Parathyroid adenoma (tissue), 2 donors: ENCODE data around the gene PRKCQ.
A peak's percentile ranks its signal among the peaks of the same experiment; 100 is the strongest.

Experiments
- H2AFZ ChIP-seq: fragments of 300-600 bp; sonication (generic); one replicate; pipeline ENCODE4 v1.7.0; 2017; ENCODE audit warnings: antibody characterized with exemption, mild to moderate bottlenecking
- H3K27ac ChIP-seq: fragments of 300-600 bp; sonication (generic); one replicate; pipeline ENCODE4 v1.7.0; 2017
- H3K27me3 ChIP-seq: fragments of 300-600 bp; sonication (generic); one replicate; pipeline ENCODE4 v1.7.0; 2017; ENCODE audit warnings: low read length; ENCODE audit not compliant: control insufficient read depth, insufficient read depth
- H3K36me3 ChIP-seq: fragments of 300-600 bp; sonication (generic); one replicate; pipeline ENCODE4 v1.7.0; 2017; ENCODE audit warnings: low read length; ENCODE audit not compliant: control insufficient read depth, insufficient read depth
- H3K4me1 ChIP-seq: fragments of 300-600 bp; sonication (generic); one replicate; pipeline ENCODE4 v1.7.0; 2017; ENCODE audit warnings: control low read depth
- H3K4me2 ChIP-seq: fragments of 300-600 bp; sonication (generic); one replicate; pipeline ENCODE4 v1.7.0; 2017; ENCODE audit warnings: low read length
- H3K4me3 ChIP-seq: fragments of 300-600 bp; sonication (generic); one replicate; pipeline ENCODE4 v1.7.0; 2017; ENCODE audit warnings: low read depth, low read length
- H3K79me2 ChIP-seq: fragments of 300-600 bp; sonication (generic); one replicate; pipeline ENCODE4 v1.7.0; 2017; ENCODE audit warnings: control low read depth
- H3K9ac ChIP-seq: fragments of 300-600 bp; sonication (generic); one replicate; pipeline ENCODE4 v1.7.0; 2017; ENCODE audit warnings: mild to moderate bottlenecking
- H3K9me3 ChIP-seq: fragments of 300-600 bp; sonication (generic); one replicate; pipeline ENCODE4 v1.7.0; 2017; ENCODE audit warnings: low read length; ENCODE audit not compliant: control insufficient read depth
- TF ChIP-seq, protein P1 (sequence below): fragments of 300-600 bp; sonication (generic); IDR thresholded peaks from one replicate; pipeline ENCODE4 v1.7.0; 2017; ENCODE audit warnings: antibody characterized with exemption, mild to moderate bottlenecking
- donor health status: primary hyperparathyroidism.

The PRKCQ gene

DNA sequence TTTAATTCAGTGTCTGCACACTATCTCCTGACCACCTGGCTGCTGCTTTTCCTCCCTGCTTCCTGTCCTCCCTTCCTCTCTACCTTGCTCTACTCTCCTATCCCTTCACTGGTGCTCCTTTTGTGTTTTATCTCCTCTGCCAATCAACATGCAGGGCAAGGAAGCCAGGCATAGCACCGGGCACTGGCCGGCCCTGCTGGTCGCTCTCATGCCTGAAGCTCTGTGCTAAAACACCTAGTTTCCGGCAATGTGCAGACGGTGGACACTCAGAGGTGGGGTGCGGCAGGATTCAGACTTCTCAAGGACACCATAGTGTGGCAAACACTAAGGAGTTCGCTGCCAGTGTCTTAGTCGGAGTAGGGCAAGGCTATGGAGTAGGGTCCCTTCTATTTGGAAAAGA lies 177.1 kb downstream of the PRKCQ start:
- H2AFZ ChIP-seq: peak overlapping the region; percentile 54
- no peaks in the 10 kb centered on the region for H3K79me2 ChIP-seq
- peak overlapping the region; percentile 38 for H3K4me3 ChIP-seq
- TF ChIP-seq, protein P1, sequence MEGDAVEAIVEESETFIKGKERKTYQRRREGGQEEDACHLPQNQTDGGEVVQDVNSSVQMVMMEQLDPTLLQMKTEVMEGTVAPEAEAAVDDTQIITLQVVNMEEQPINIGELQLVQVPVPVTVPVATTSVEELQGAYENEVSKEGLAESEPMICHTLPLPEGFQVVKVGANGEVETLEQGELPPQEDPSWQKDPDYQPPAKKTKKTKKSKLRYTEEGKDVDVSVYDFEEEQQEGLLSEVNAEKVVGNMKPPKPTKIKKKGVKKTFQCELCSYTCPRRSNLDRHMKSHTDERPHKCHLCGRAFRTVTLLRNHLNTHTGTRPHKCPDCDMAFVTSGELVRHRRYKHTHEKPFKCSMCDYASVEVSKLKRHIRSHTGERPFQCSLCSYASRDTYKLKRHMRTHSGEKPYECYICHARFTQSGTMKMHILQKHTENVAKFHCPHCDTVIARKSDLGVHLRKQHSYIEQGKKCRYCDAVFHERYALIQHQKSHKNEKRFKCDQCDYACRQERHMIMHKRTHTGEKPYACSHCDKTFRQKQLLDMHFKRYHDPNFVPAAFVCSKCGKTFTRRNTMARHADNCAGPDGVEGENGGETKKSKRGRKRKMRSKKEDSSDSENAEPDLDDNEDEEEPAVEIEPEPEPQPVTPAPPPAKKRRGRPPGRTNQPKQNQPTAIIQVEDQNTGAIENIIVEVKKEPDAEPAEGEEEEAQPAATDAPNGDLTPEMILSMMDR: no peak
- no peak overlapping the region for H3K27ac ChIP-seq
- no peaks in the 10 kb centered on the region for H3K9me3 ChIP-seq
- peak overlapping the region; percentile 24 for H3K4me2 ChIP-seq
- H3K9ac ChIP-seq: no peak overlapping the region
- H3K4me1 ChIP-seq: peaks cover 8% of the 10 kb centered on the region
- H3K27me3 ChIP-seq: no peaks in the 10 kb centered on the region
- no peaks in the 10 kb centered on the region for H3K36me3 ChIP-seq

DNA sequence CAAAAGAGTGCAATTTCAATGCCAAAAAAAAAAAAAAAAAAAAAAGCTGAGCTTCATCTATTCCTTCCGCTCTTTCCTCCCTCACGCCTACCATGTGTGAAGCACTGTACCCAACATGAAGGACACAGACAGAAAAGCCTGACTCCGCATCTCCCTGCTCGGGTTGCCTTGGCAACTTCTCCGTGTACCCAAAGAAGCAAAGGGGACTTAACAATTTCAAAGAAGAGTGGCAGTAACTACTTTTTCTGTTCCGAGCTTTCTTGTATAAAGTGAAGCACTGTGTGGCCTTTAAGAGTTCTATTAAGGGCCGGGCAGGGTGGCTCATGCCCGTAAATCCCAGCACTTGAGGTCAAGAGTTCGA lies 177.7 kb downstream of the PRKCQ start:
- Histone ChIP-seq H3K9ac (no peak overlapping the region), H3K27me3 (no peaks in the 10 kb centered on the region), H3K4me3 (no peak overlapping the region), H3K4me2 (no peak overlapping the region), H3K9me3 (no peaks in the 10 kb centered on the region), H3K36me3 (no peaks in the 10 kb centered on the region), H3K27ac (no peak overlapping the region), H2AFZ (no peak overlapping the region), H3K79me2 (no peaks in the 10 kb centered on the region), H3K4me1 (peaks cover 8% of the 10 kb centered on the region)
- TF ChIP-seq, protein P1: no peak

DNA sequence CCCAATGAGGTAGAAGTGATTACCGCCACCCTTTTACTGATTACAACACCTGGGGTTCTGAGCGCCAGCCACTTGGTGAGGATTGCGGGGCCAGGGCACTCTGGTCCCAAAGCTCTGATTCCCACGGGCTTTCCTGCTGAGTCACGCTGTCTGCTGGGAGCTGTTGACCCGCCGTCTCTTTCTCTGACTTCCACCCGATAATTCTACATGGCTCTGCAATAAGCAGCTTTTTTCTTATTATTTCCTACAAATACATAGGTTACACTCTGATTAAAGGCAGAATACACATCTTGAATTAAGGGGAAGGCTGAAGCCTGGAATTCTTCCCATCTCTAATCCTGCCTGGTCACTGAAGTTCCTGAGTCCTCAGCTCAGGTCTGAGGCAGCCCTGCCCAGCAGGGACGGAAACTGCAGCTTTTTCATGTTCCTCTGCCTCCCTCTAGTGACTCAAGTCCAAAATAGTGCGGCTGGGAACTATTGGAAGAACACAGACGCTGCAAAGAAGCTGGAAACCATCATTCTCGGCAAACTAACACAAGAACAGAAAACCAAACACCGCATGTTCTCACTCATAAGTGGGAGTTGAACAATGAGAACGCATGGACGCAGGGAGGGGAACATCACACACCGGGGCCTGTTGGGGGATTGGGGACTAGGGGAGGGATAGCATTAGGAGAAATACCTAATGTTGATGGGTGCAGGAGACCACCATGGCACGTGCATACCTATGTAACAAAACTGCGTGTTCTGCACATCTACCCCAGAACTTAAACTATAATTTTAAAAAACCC lies 178.3 kb downstream of the PRKCQ start:
- Histone ChIP-seq H2AFZ (peak overlapping the region; percentile 84), H3K27ac (no peak overlapping the region), H3K9me3 (no peaks in the 10 kb centered on the region), H3K27me3 (no peaks in the 10 kb centered on the region), H3K9ac (no peak overlapping the region), H3K4me1 (peaks cover 8% of the 10 kb centered on the region), H3K4me3 (peak overlapping the region; percentile 48), H3K4me2 (peak overlapping the region; percentile 70), H3K36me3 (no peaks in the 10 kb centered on the region), H3K79me2 (no peaks in the 10 kb centered on the region)
- TF ChIP-seq, protein P1: peak; percentile 76

DNA sequence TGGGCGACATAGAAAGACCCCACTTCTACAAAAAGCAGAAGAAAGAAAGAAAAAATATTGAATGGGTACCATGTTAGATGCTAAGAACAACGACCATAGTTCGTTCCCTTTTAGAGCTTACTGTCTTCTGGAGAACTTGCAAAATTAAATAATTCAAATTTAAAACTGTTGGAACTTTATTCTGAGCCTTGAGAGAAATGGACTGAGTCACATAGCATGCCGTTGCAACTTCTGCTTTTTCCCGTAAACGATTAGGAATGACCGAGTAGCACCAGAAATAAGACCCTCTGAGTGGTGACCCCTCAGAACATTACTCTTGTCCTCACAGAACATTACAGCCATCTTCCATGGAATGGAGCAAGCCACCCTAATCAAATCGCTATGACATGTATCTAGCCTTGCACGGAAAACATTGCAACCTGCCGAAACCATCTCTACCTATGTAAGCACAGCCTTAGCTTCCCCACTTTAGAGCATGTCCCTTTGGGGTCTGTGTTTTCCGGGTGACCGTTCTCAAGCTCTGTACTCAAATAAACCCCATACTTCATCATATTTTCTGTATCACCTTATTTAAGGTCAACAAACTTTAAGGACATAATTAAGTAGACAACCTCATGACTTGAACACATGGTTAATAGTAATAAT lies 179.1 kb downstream of the PRKCQ start:
- TF ChIP-seq, protein P1: no peak
- no peaks in the 10 kb centered on the region for H3K79me2 ChIP-seq
- peaks cover 8% of the 10 kb centered on the region for H3K4me1 ChIP-seq
- H3K9ac ChIP-seq: no peak overlapping the region
- no peak overlapping the region for H3K27ac ChIP-seq
- no peaks in the 10 kb centered on the region for H3K9me3 ChIP-seq
- H3K4me2 ChIP-seq: peak overlapping the region; percentile 70
- H3K4me3 ChIP-seq: no peak overlapping the region
- H3K36me3 ChIP-seq: no peaks in the 10 kb centered on the region
- peak overlapping the region; percentile 84 for H2AFZ ChIP-seq
- no peaks in the 10 kb centered on the region for H3K27me3 ChIP-seq
